Cardiac fibroblast (primary cell): ENCODE measurements around the gene ZXDA.

Experiments used
- DNase-seq, 2 donors: peaks; one replicate each; pipeline versions ENCODE4 v3.0.0 to v3.0.0-alpha.2; 2010; ENCODE audit warnings: low read depth in 2 of 2
- H3K4me3 ChIP-seq, 2 donors: replicated peaks in 1 of 2; 1 replicate in 1 of 2; 2 replicates in 1 of 2; pipeline ENCODE4 v1.5.1; 2011; ENCODE audit warnings: low read depth in 2 of 2, low read length in 2 of 2, mild to moderate bottlenecking in 2 of 2, moderate library complexity in 1 of 2
- CTCF ChIP-seq: IDR thresholded peaks from one replicate; pipeline ENCODE4 v1.5.1; 2011; ENCODE audit warnings: low read depth, mild to moderate bottlenecking, low read length, inconsistent platforms

ZXDA gene

GRCh38 chrX:57904176-57904880 is 5.9 kb downstream of the ZXDA start:
- no peak overlapping the region for H3K4me3 ChIP-seq
- DNase-seq: no peak
- no peak for TF ChIP-seq CTCF

DNA sequence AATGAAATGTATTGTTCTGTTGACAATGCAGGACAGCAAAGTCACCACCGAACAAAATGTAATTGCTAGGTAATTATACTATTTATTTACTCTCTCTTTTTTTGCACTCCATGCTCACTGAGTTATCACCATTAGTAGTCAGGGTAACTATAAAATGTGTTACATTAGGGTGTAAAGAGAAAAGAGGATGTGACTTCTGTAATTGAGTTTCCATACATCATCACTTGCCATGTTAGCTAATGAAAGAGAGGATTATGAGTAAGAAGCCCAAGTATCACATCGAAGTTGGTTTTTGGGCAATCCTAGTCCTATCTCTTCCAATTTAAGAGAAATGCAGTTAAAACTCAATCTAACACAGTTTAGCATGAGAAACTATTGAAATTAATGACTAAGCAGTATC is 7.6 kb downstream of the ZXDA start:
- no peak overlapping the region for H3K4me3 ChIP-seq
- no peak for TF ChIP-seq CTCF
- no peak for DNase-seq

DNA sequence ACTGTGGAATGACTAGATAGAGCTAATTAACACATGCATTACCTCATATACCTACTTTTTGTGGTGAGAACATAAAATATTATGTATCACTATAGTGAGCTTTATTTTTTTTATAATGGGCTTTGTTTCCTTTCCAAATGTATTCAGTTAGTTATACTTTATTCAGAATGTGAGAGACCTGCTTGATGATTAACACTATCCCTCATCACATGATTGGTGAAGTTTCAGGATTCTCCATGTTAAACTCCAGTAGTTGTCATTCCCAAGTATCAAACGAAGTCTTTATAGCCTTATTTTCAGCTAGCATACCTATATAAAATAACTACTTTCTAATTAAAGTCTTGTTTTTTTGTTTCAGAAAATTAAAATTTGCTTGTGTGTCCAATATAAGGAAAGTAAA is 8.8 kb downstream of the ZXDA start:
- TF ChIP-seq CTCF: no peak
- no peak for DNase-seq
- H3K4me3 ChIP-seq: no peak overlapping the region

DNA sequence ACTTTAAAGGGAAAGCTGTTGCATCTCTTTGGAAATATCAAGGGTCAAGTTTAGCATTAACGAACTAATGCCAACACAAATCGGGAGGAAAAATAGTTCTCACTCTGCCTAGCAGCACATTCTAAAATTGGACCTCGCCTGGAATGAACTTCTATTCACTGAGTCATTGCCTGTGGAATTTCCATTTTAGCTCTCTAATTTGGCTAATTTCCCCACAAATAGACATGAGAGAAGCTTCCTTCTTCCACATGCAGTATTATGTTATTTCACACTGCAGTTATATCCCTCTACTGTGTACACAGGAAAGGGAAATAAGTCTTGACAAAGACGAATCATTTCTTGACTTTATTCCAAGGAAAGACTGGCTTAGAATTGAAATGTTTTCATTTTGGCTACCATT is 9.3 kb downstream of the ZXDA start:
- H3K4me3 ChIP-seq: no peak overlapping the region
- TF ChIP-seq CTCF: no peak
- peak; percentile 59 to 84 for DNase-seq

DNA sequence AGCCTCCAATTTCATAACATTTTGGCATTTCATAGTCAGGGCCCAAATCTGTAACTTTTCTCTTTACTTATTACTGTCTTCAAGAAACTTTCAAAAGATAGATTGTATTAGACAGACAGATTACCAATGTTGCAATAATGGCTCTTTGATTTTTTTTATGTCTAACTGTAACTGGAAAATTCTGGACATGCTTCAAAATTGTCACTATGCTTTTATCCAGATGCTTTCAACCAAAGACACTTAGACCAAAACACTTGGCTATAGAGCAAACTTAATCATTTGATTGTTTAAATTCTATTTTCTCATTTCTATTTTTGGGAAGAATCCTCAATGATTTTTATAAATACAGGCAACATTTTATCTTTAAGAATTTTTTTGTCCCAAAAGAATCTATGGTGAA is 10.4 kb downstream of the ZXDA start:
- no peak overlapping the region for H3K4me3 ChIP-seq
- TF ChIP-seq CTCF: no peak
- DNase-seq: peak in 1 of 2 donors; percentile 2

DNA sequence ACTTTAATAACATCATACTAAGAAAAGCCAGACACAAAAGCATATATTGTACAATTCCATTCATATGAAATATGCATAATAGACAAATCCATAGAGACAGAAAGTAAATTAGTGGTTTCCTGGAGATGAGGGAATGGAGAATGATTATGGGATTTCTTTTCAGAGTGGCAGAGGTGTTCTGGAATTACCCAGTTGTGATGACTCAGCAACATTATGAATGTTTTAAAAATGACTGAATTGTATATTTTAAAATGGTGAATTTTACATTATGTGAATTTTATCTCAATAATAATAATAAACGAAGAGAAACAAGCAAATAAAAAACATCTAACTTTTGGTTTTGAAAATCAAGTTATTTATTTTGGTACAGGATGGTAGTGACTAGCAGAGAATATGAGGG is 11.2 kb downstream of the ZXDA start:
- TF ChIP-seq CTCF: no peak
- no peak for DNase-seq
- H3K4me3 ChIP-seq: no peak overlapping the region

DNA sequence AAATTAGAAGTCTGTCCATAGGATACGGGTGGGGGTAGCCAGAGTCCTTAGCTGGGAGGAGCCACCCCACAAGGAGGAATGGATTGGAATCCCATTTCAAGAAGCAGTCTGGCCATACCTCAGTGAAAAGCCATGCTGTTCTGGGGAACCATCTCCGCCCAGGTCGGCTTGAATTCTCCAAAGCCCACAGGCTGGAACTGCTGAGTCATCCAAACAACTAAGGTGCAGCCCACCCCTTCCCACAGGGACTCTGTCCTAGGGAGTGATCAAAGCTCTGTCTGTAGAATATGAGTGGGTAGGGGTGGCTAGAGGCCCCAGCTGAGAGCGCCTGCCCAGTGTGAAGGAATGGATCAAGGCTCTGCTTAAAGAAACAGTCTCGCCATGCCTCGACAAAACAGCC is 38.8 kb downstream of the ZXDA start:
- no peak for TF ChIP-seq CTCF
- DNase-seq: no peak
- no peak overlapping the region for H3K4me3 ChIP-seq
